CD8-positive, alpha-beta memory T cell (primary cell): ENCODE data around the gene RASD2. TPM values are rescaled to one million over a fixed set of nuclear protein-coding genes. Genes with fewer than 3 reads are reported as not detected.
A peak's percentile ranks its signal among the peaks of the same experiment; 100 is the strongest.

ENCODE experiments used
- CTCF ChIA-PET: fragments of 350-600 bp; sonication (Branson Sonifier 250); formaldehyde crosslinking; loops from one replicate; lab custom pipeline; 2021; ENCODE audit warnings: antibody characterized with exemption; lab: Charles Lee
- POLR2A ChIA-PET: fragments of 350-600 bp; sonication (Branson Sonifier 250); formaldehyde crosslinking; loops from one replicate; lab custom pipeline; 2021; ENCODE audit warnings: antibody characterized with exemption; lab: Charles Lee
- DNase-seq, 5 donors: peaks; one replicate each; pipeline versions ENCODE4 v3.0.0 to v3.0.0-alpha.2; 2020 to 2022; ENCODE audit warnings: mixed read lengths in 1 of 5
- H3K27ac ChIP-seq: one replicate; pipeline ENCODE4 v1.7.0; 2013; ENCODE audit warnings: low read depth, mild to moderate bottlenecking, low read length, moderate library complexity
- H3K27me3 ChIP-seq: 2 replicates; pipeline ENCODE4 v1.7.0; 2013; ENCODE audit warnings: low read length, mild to moderate bottlenecking; ENCODE audit not compliant: insufficient read depth, poor library complexity, severe bottlenecking
- H3K36me3 ChIP-seq: 2 replicates; pipeline ENCODE4 v1.7.0; 2013; ENCODE audit warnings: mild to moderate bottlenecking, low read length, moderate library complexity; ENCODE audit not compliant: insufficient read depth
- H3K4me1 ChIP-seq: 2 replicates; pipeline ENCODE4 v1.7.0; 2013; ENCODE audit warnings: mild to moderate bottlenecking, low read length, moderate library complexity; ENCODE audit not compliant: insufficient read depth
- H3K4me3 ChIP-seq: 2 replicates; pipeline ENCODE4 v1.7.0; 2013; ENCODE audit warnings: mild to moderate bottlenecking, low read length
- H3K9me3 ChIP-seq: 2 replicates; pipeline ENCODE4 v1.7.0; 2013; ENCODE audit warnings: mild to moderate bottlenecking, low read length
- H3K27ac Mint-ChIP-seq, 8 donors: one replicate each; pipeline ENCODE4 v1.8.0; 2020 to 2021; ENCODE audit warnings: mixed read lengths in 8 of 8, mild to moderate bottlenecking in 6 of 8, inconsistent platforms in 3 of 8, moderate library complexity in 3 of 8
- H3K27me3 Mint-ChIP-seq, 2 donors: one replicate each; pipeline ENCODE4 v1.8.0; 2020 to 2021; ENCODE audit warnings: mixed read lengths in 2 of 2, mild to moderate bottlenecking in 1 of 2, moderate library complexity in 1 of 2
- H3K36me3 Mint-ChIP-seq, 3 donors: one replicate each; pipeline ENCODE4 v1.8.0; 2020 to 2021; ENCODE audit warnings: mixed read lengths in 3 of 3, inconsistent platforms in 1 of 3, mild to moderate bottlenecking in 1 of 3
- H3K4me1 Mint-ChIP-seq, 3 donors: one replicate each; pipeline ENCODE4 v1.8.0; 2020 to 2021; ENCODE audit warnings: mixed read lengths in 3 of 3, inconsistent platforms in 1 of 3, mild to moderate bottlenecking in 1 of 3
- H3K4me3 Mint-ChIP-seq, 7 donors: one replicate each; pipeline ENCODE4 v1.8.0; 2020 to 2021; ENCODE audit warnings: mixed read lengths in 7 of 7, mild to moderate bottlenecking in 6 of 7, moderate library complexity in 4 of 7, inconsistent platforms in 2 of 7
- H3K9me3 Mint-ChIP-seq, 5 donors: one replicate each; pipeline ENCODE4 v1.8.0; 2020 to 2022; ENCODE audit warnings: mixed read lengths in 5 of 5, mild to moderate bottlenecking in 3 of 5, moderate library complexity in 2 of 5, inconsistent platforms in 1 of 5
- polyA plus RNA-seq: library from polyadenylated mRNA; unstranded; fragments of 300-500 nt; fragmentation: Illumina TruSeq; gene quantifications from one replicate; pipeline ENCODE4 v1.2.3, GENCODE V29; 2021
- total RNA-seq, 2 experiments: library from RNA; stranded (reverse); gene quantifications; one replicate each; pipeline ENCODE4 v1.2.3, GENCODE V29; 2021

RASD2 gene
- total and polyA plus RNA-seq, 3 experiments from 2014 or later: 0.09 to 0.24 TPM; not detected in 1

GRCh38 chr22:35589756-35590093 lies 49.1 kb downstream of the RASD2 start:
- Histone ChIP-seq H3K27ac (no peak overlapping the region), H3K4me3 (no peak overlapping the region), H3K36me3 (no peaks in the 10 kb centered on the region), H3K27me3 (no peaks in the 10 kb centered on the region), H3K9me3 (no peaks in the 10 kb centered on the region), H3K4me1 (no peaks in the 10 kb centered on the region)
- ChIA-PET CTCF (no interaction called here), POLR2A (no interaction called here)
- Mint-ChIP-seq H3K4me1 (no peaks in the 10 kb centered on the region), H3K36me3 (no peaks in the 10 kb centered on the region), H3K4me3 (no peak overlapping the region), H3K9me3 (no peaks in the 10 kb centered on the region), H3K27ac (peak overlapping the region in 1 of 8 donors; percentile 34), H3K27me3 (peaks cover 8 to 14% of the 10 kb centered on the region in 2 donors)
- no peak for DNase-seq

GRCh38 chr22:35590634-35591295 lies 50.1 kb downstream of the RASD2 start:
- no peaks in the 10 kb centered on the region for H3K36me3 ChIP-seq
- no peak for DNase-seq
- no peaks in the 10 kb centered on the region for H3K9me3 ChIP-seq
- Mint-ChIP-seq H3K27ac (peak overlapping the region in 1 of 8 donors; percentile 32), H3K4me3 (no peak overlapping the region), H3K27me3 (peaks cover 8 to 21% of the 10 kb centered on the region in 2 donors), H3K4me1 (no peaks in the 10 kb centered on the region), H3K9me3 (no peaks in the 10 kb centered on the region), H3K36me3 (no peaks in the 10 kb centered on the region)
- no peaks in the 10 kb centered on the region for H3K4me1 ChIP-seq
- H3K4me3 ChIP-seq: no peak overlapping the region
- ChIA-PET POLR2A (no interaction called here), CTCF (interaction anchor here (2.2 kb wide), 1 partner anchor 8 kb away, joined by 6 read pairs; no protein-coding TSS in a partner anchor)
- H3K27ac ChIP-seq: no peak overlapping the region
- no peaks in the 10 kb centered on the region for H3K27me3 ChIP-seq

DNA sequence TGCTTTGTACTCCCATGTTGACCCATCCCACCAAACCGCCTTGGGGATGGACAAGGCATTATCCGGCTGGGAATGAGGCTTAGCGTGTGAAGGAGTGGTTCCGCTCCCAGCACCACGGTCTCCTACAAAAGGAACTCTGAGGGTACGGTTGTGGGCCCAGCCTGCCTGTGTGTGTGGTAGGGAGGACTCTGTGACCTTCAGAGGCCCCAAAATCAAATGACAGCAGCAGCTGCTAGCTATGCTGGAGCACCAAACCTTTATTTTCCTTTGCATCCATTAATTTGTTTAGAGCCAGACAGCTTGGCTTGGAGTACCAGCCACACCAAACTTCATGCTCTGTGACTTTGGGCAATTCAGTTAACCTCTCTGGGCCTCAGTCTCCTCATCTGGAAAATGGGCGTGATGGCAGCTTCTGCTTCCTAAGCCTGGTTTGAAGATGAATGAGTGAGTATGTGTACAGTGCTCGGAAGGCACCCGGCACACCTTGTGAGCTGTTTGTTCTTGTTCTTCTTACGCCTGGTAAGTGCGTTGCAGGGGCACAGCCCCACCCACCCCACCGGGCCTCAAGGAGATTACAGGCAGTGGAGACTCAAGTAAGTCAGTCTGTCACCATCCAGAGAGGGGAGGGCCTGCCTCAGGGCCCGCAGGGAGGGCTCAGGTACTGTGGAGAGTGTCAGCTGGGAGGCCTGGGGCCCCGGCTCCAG lies 51.2 kb downstream of the RASD2 start:
- H3K36me3 ChIP-seq: no peaks in the 10 kb centered on the region
- no peaks in the 10 kb centered on the region for H3K9me3 Mint-ChIP-seq
- H3K27me3 Mint-ChIP-seq: peaks cover 7 to 26% of the 10 kb centered on the region in 2 donors
- no peak overlapping the region for H3K4me3 ChIP-seq
- ChIA-PET POLR2A (no interaction called here), CTCF (interaction anchor here (2.2 kb wide), 1 partner anchor 9 kb away, joined by 6 read pairs; no protein-coding TSS in a partner anchor)
- no peaks in the 10 kb centered on the region for H3K9me3 ChIP-seq
- H3K27ac Mint-ChIP-seq: no peak overlapping the region
- H3K4me1 ChIP-seq: no peaks in the 10 kb centered on the region
- H3K4me3 Mint-ChIP-seq: no peak overlapping the region
- H3K27ac ChIP-seq: no peak overlapping the region
- H3K27me3 ChIP-seq: no peaks in the 10 kb centered on the region
- H3K4me1 Mint-ChIP-seq: no peaks in the 10 kb centered on the region
- no peak for DNase-seq
- no peaks in the 10 kb centered on the region for H3K36me3 Mint-ChIP-seq

DNA sequence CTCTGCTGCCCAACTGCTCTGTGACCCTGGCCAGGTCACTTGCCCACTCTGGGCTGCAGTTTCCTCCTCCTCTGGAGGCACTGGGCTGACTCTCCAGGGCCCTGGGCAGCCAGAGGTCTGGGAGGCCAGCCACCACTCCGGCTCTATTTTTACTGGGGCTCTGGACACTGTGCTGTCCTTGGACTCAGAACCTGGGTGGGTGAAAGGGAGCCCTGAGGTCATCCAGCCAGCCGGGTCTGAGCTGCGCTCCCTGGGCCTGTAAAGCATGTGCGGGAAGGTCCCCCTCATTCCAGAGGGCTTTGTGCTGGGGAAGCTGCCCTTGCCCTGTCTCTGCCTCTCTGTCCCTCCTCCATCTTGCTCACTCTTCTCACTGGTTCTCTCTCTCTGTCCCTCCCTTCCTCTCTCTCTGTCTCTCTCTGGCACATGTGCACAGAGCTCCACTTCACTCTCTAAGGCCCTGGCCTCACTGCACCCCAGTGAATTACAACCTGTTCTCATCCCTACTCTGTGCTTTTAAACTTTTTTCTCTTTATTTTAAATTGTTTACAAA lies 51.9 kb downstream of the RASD2 start:
- Histone ChIP-seq H3K4me1 (no peaks in the 10 kb centered on the region), H3K9me3 (no peaks in the 10 kb centered on the region), H3K4me3 (no peak overlapping the region), H3K27me3 (no peaks in the 10 kb centered on the region), H3K27ac (no peak overlapping the region), H3K36me3 (no peaks in the 10 kb centered on the region)
- ChIA-PET CTCF (interaction anchor here (2.2 kb wide), 1 partner anchor 9 kb away, joined by 6 read pairs; no protein-coding TSS in a partner anchor), POLR2A (no interaction called here)
- Mint-ChIP-seq H3K9me3 (no peaks in the 10 kb centered on the region), H3K4me1 (no peaks in the 10 kb centered on the region), H3K27me3 (peaks cover 7 to 26% of the 10 kb centered on the region in 2 donors), H3K27ac (peak overlapping the region in 1 of 8 donors; percentile 6), H3K36me3 (no peaks in the 10 kb centered on the region), H3K4me3 (no peak overlapping the region)
- DNase-seq: no peak

- Histone ChIP-seq H3K36me3 (no peaks in the 10 kb centered on the region), H3K27ac (no peak overlapping the region), H3K9me3 (no peaks in the 10 kb centered on the region), H3K4me1 (no peaks in the 10 kb centered on the region), H3K4me3 (no peak overlapping the region), H3K27me3 (no peaks in the 10 kb centered on the region)
- Mint-ChIP-seq H3K27me3 (peaks cover 4 to 26% of the 10 kb centered on the region in 2 donors), H3K4me1 (no peaks in the 10 kb centered on the region), H3K36me3 (no peaks in the 10 kb centered on the region), H3K9me3 (no peaks in the 10 kb centered on the region), H3K27ac (no peak overlapping the region), H3K4me3 (peak overlapping the region in 1 of 7 donors; percentile 13)
- DNase-seq: no peak
- ChIA-PET CTCF (interaction anchor here (2.2 kb wide), 1 partner anchor 10 kb away, joined by 6 read pairs; no protein-coding TSS in a partner anchor), POLR2A (no interaction called here)
Measured at GRCh38 chr22:35593071-35593890, 52.6 kb downstream of the RASD2 start.

GRCh38 chr22:35593891-35594470 lies 53.4 kb downstream of the RASD2 start:
- no peak for DNase-seq
- ChIA-PET CTCF (no interaction called here), POLR2A (no interaction called here)
- Histone ChIP-seq H3K4me3 (no peak overlapping the region), H3K36me3 (no peaks in the 10 kb centered on the region), H3K4me1 (no peaks in the 10 kb centered on the region), H3K27ac (no peak overlapping the region), H3K9me3 (no peaks in the 10 kb centered on the region), H3K27me3 (no peaks in the 10 kb centered on the region)
- H3K4me3 Mint-ChIP-seq: no peak overlapping the region
- peaks cover 4 to 26% of the 10 kb centered on the region in 2 donors for H3K27me3 Mint-ChIP-seq
- H3K9me3 Mint-ChIP-seq: no peaks in the 10 kb centered on the region
- H3K36me3 Mint-ChIP-seq: no peaks in the 10 kb centered on the region
- no peaks in the 10 kb centered on the region for H3K4me1 Mint-ChIP-seq
- H3K27ac Mint-ChIP-seq: no peak overlapping the region

- no peak overlapping the region for H3K27ac ChIP-seq
- Mint-ChIP-seq H3K27ac (no peak overlapping the region), H3K4me1 (no peaks in the 10 kb centered on the region), H3K9me3 (no peaks in the 10 kb centered on the region), H3K36me3 (no peaks in the 10 kb centered on the region), H3K4me3 (no peak overlapping the region), H3K27me3 (peaks cover 4 to 26% of the 10 kb centered on the region in 2 donors)
- H3K27me3 ChIP-seq: no peaks in the 10 kb centered on the region
- H3K4me3 ChIP-seq: no peak overlapping the region
- no peaks in the 10 kb centered on the region for H3K9me3 ChIP-seq
- no peak for DNase-seq
- ChIA-PET POLR2A (no interaction called here), CTCF (no interaction called here)
- H3K36me3 ChIP-seq: no peaks in the 10 kb centered on the region
- H3K4me1 ChIP-seq: no peaks in the 10 kb centered on the region
Measured at GRCh38 chr22:35594686-35595085, 54.1 kb downstream of the RASD2 start.
